NB4 (cell line): ENCODE data around the gene RDH13.

Experiments
- POLR2A ChIP-seq: IDR thresholded peaks from 2 replicates; pipeline ENCODE4 v1.6.1; 2011; ENCODE audit warnings: mild to moderate bottlenecking; ENCODE audit not compliant: insufficient read length; ENCODE audit errors: extremely low read depth
- TF ChIP-seq, protein P1 (sequence below): IDR thresholded peaks from one replicate; pipeline ENCODE4 v1.5.1; 2012; ENCODE audit warnings: low read depth, low read length
- TF ChIP-seq, protein P2 (sequence below): IDR thresholded peaks from 2 replicates; pipeline ENCODE4 v1.6.1; 2011; ENCODE audit warnings: low read depth, low read length

- TF ChIP-seq, protein P1, sequence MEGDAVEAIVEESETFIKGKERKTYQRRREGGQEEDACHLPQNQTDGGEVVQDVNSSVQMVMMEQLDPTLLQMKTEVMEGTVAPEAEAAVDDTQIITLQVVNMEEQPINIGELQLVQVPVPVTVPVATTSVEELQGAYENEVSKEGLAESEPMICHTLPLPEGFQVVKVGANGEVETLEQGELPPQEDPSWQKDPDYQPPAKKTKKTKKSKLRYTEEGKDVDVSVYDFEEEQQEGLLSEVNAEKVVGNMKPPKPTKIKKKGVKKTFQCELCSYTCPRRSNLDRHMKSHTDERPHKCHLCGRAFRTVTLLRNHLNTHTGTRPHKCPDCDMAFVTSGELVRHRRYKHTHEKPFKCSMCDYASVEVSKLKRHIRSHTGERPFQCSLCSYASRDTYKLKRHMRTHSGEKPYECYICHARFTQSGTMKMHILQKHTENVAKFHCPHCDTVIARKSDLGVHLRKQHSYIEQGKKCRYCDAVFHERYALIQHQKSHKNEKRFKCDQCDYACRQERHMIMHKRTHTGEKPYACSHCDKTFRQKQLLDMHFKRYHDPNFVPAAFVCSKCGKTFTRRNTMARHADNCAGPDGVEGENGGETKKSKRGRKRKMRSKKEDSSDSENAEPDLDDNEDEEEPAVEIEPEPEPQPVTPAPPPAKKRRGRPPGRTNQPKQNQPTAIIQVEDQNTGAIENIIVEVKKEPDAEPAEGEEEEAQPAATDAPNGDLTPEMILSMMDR, result no peak
- no peak for TF ChIP-seq POLR2A
- TF ChIP-seq, protein P2, sequence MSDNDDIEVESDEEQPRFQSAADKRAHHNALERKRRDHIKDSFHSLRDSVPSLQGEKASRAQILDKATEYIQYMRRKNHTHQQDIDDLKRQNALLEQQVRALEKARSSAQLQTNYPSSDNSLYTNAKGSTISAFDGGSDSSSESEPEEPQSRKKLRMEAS, result no peak
Observed at GRCh38 chr19:55091126-55091910, 28.4 kb upstream of the RDH13 start.
